GM13977 (cell line): Measurements from ENCODE around the gene TOP3A.

ENCODE experiments used
- DNase-seq: peaks from one replicate; pipeline ENCODE4 v3.0.0; 2012; ENCODE audit warnings: low spot score
- in situ Hi-C: fragments of 300-500 bp; cut with MboI; formaldehyde crosslinking; loops from one replicate; pipeline ENCODE4 v1.12.0; 2022; ENCODE audit warnings: low sequenced_read_pairs, low pct_unique_long_range_greater_than_20kb, mixed read lengths, inconsistent platforms; ENCODE audit not compliant: unreplicated experiment
- TF ChIP-seq, protein P1 (sequence below): IDR thresholded peaks from 2 replicates; pipeline ENCODE4 v1.5.1; 2012; ENCODE audit warnings: mild to moderate bottlenecking, control low read depth; ENCODE audit not compliant: insufficient read depth; ENCODE audit errors: extremely low read depth, missing control alignments

Gene TOP3A

DNA sequence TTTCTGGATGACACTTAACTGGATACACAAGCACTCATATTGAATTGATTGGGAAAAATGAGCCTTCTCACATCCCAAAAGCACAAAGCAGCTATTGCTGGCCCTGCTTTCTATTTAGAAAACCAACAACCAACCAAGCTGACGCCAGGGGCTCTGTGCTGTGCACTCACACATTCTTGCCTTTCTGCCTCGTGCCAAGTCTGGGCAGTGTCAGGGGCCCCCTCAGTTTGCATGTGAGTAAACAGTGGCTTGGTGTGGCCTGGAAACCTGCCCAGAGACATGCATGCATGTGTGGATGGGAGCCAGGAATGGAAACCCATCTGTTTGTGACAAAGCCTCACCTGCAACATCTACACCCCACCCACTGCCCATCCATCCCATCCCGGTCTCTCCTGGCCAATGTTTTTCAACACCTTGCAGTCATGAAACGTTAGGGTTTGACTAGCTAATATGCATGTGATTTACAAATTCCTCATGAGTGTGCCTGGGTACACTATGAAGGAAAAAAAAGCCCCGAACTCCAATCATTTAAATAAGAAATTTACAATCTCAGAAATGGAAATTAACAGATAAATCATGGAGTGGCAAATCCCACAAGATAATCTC lies 33.9 kb downstream of the TOP3A start:
- TF ChIP-seq, protein P1, sequence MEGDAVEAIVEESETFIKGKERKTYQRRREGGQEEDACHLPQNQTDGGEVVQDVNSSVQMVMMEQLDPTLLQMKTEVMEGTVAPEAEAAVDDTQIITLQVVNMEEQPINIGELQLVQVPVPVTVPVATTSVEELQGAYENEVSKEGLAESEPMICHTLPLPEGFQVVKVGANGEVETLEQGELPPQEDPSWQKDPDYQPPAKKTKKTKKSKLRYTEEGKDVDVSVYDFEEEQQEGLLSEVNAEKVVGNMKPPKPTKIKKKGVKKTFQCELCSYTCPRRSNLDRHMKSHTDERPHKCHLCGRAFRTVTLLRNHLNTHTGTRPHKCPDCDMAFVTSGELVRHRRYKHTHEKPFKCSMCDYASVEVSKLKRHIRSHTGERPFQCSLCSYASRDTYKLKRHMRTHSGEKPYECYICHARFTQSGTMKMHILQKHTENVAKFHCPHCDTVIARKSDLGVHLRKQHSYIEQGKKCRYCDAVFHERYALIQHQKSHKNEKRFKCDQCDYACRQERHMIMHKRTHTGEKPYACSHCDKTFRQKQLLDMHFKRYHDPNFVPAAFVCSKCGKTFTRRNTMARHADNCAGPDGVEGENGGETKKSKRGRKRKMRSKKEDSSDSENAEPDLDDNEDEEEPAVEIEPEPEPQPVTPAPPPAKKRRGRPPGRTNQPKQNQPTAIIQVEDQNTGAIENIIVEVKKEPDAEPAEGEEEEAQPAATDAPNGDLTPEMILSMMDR = no peak
- no peak for DNase-seq

GRCh38 chr17:18280249-18280648 lies 34.5 kb downstream of the TOP3A start:
- DNase-seq = no peak
- in situ Hi-C loops = no loop called here
- TF ChIP-seq, protein P1 = no peak

More for the DNA sequence above, 33.9 kb downstream of the TOP3A start:
- in situ Hi-C loops = no loop called here

GRCh38 chr17:18278867-18279266 lies 35.9 kb downstream of the TOP3A start:
- no peak for DNase-seq
- in situ Hi-C loops = no loop called here
- TF ChIP-seq, protein P1 = no peak

- in situ Hi-C loops = no loop called here
- DNase-seq = no peak
- TF ChIP-seq, protein P1 = no peak
These were observed 37.7 kb downstream of the TOP3A start for GRCh38 chr17:18277076-18277475.

DNA sequence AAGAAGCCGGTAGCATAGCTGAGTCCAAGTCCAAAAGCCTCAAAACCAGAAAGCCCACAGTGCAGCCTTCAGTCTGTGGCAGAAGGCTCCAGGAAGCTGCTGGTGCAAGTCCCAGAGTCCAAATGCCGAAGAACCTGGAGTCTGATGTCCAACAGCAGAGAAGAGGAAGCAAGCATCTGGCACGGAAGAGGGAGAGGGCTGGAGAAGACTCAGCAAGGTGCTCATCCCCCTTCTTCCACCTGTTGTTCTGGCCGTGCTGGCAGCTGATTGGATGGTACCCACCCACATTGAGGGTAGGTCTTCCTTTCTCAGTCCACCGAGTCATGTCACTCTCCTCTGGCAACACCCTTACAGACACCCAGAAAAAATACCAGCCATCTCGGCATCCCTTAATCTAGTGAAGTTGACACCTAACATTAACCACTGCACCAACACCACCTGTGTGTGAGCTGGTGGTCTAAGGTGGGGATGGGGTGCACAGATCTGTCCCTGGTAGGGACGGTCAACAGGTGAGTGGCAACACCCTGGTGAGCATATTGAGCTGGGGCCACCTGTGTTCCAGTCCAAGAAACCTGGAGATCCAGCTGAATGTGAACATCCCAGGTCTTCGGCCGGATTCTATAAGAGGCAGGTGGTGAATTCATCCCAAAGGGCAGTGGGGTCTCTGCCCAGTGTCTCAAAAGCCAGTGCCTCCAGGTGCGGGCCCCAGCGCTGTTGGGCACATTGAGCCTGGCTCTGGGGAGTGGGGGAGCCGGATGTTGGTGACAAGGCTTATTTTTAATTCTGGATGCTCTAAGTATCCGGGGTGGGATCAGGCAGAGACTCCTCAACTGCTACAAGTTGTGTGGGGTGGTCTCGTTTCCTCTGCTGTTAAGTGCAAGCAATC lies 44.5 kb downstream of the TOP3A start:
- TF ChIP-seq, protein P1 = no peak
- in situ Hi-C loops = no loop called here
- no peak for DNase-seq

GRCh38 chr17:18267927-18268711 lies 46.7 kb downstream of the TOP3A start:
- no peak for DNase-seq
- in situ Hi-C loops = no loop called here

More at GRCh38 chr17:18267927-18268711, 46.7 kb downstream of the TOP3A start:
- TF ChIP-seq, protein P1 = no peak
